ENCODE results near the gene FKBP7. TPM values are rescaled to one million over a fixed set of nuclear protein-coding genes. Genes with fewer than 3 reads are reported as not detected.

The FKBP7 gene
- total RNA-seq, 4 donors from 2014 or later: 13.3 to 15.0 (median 14.7) TPM

GRCh38 chr2:178523596-178524134 is 45.3 kb upstream of the FKBP7 start:
- peaks cover 0 to 13% (median 10%) of the 10 kb centered on the region in 4 donors for H3K4me1 ChIP-seq
- H3K9me3 ChIP-seq: no peaks in the 10 kb centered on the region
- DNase-seq (ENCODE audit: extremely low spot score): peak; percentile 55
- peak overlapping the region; percentile 55 to 73 (median 70) for H3K4me3 ChIP-seq
- WGBS: 27% methylated on average over 8 of the region's 8 CpGs
- intact Hi-C loops (cut with DNase I): loop anchor here (10.0 kb wide), 1 partner anchor 79 kb away; no protein-coding TSS in a partner anchor
- H3K27me3 ChIP-seq: no peaks in the 10 kb centered on the region
- TF ChIP-seq EP300 (IDR thresholded peaks at IDR 0.05) (no peak), POLR2A (IDR thresholded peaks at IDR 0.05; ENCODE audit: low read depth) (no peak), POLR2AphosphoS5 (IDR thresholded peaks at IDR 0.05) (no peak)
- TF ChIP-seq, protein P1, sequence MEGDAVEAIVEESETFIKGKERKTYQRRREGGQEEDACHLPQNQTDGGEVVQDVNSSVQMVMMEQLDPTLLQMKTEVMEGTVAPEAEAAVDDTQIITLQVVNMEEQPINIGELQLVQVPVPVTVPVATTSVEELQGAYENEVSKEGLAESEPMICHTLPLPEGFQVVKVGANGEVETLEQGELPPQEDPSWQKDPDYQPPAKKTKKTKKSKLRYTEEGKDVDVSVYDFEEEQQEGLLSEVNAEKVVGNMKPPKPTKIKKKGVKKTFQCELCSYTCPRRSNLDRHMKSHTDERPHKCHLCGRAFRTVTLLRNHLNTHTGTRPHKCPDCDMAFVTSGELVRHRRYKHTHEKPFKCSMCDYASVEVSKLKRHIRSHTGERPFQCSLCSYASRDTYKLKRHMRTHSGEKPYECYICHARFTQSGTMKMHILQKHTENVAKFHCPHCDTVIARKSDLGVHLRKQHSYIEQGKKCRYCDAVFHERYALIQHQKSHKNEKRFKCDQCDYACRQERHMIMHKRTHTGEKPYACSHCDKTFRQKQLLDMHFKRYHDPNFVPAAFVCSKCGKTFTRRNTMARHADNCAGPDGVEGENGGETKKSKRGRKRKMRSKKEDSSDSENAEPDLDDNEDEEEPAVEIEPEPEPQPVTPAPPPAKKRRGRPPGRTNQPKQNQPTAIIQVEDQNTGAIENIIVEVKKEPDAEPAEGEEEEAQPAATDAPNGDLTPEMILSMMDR (IDR thresholded peaks at IDR 0.05): no peak
- peak overlapping the region; percentile 75 to 83 (median 78) for H3K27ac ChIP-seq (replicated peaks in 1 of 4)
- H3K36me3 ChIP-seq: peaks cover 3 to 38% (median 8%) of the 10 kb centered on the region in 4 donors

- DNase-seq (ENCODE audit: extremely low spot score): peak; percentile 94
- TF ChIP-seq, protein P1 (IDR thresholded peaks at IDR 0.05): peak; percentile 62 to 79 (median 77)
- TF ChIP-seq EP300 (IDR thresholded peaks at IDR 0.05) (no peak), POLR2AphosphoS5 (IDR thresholded peaks at IDR 0.05) (peak; percentile 85 to 91)
- Histone ChIP-seq H3K36me3 (peaks cover 7 to 38% (median 12%) of the 10 kb centered on the region in 4 donors), H3K4me1 (peaks cover 0 to 13% (median 10%) of the 10 kb centered on the region in 4 donors), H3K27me3 (no peaks in the 10 kb centered on the region), H3K9me3 (no peaks in the 10 kb centered on the region), H3K4me3 (peak overlapping the region; percentile 55 to 73 (median 70)), H3K27ac (replicated peaks in 1 of 4) (peak overlapping the region; percentile 75 to 83 (median 78))
- 20% methylated on average over 25 of the region's 25 CpGs for WGBS
- intact Hi-C loops (cut with DNase I): loop anchor here (10.0 kb wide), 1 partner anchor 78 kb away; no protein-coding TSS in a partner anchor
These were observed 44.7 kb upstream of the FKBP7 start for GRCh38 chr2:178522950-178523595.

DNA sequence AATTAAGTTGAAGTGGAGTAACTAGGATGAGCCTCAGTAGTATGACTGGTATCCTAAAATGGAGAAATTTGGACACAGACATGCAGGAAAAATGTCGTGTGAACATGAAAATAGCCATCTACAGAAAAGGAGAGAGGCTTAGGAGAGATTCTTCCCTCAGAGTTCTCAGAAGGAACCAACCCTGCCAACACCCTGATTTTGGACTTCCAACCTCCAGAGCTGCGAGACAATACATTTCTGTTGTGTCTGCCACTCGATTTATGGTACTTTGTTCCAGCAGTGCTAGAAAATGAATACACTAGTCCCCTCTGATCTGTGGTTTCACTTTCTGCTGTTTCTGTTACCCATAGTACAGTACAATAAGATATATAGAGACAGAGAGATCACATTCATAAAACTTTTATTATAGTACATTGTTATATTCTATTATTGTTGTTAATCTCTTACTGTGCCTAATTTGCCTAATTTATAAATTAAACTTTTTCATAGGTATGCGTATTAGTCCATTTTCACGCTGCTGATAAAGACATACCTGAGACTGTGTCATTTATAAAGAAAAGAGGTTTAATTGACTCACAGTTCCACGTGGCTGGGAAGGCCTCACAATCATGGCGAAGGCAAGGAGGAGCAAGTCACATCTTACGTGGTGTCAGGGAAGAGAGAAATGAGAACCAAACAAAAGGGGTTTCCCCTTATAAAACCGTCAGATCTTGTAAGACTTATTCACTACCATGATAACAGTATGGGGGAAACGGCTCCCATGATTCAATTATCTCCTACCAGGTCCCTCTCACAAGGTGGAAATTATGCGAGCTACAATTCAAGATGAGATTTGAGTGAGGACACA is 43.1 kb upstream of the FKBP7 start:
- Histone ChIP-seq H3K4me3 (no peak overlapping the region), H3K36me3 (peaks cover 12 to 31% (median 21%) of the 10 kb centered on the region in 4 donors), H3K9me3 (no peaks in the 10 kb centered on the region), H3K4me1 (peaks cover 0 to 13% (median 10%) of the 10 kb centered on the region in 4 donors), H3K27me3 (no peaks in the 10 kb centered on the region), H3K27ac (replicated peaks in 1 of 4) (no peak overlapping the region)
- intact Hi-C loops (cut with DNase I): loop anchor here (10.0 kb wide), 1 partner anchor 77 kb away; no protein-coding TSS in a partner anchor
- 89% methylated on average over 11 of the region's 11 CpGs for WGBS
- DNase-seq (ENCODE audit: extremely low spot score): no peak
- TF ChIP-seq EP300 (IDR thresholded peaks at IDR 0.05) (no peak), POLR2A (IDR thresholded peaks at IDR 0.05; ENCODE audit: low read depth) (no peak), POLR2AphosphoS5 (IDR thresholded peaks at IDR 0.05) (no peak)
- TF ChIP-seq, protein P1 (IDR thresholded peaks at IDR 0.05): no peak

- WGBS: 78% methylated on average over 1 of the region's 1 CpG
- Histone ChIP-seq H3K27ac (replicated peaks in 1 of 4) (no peak overlapping the region), H3K27me3 (no peaks in the 10 kb centered on the region), H3K4me1 (no peaks in the 10 kb centered on the region), H3K36me3 (peaks cover 12 to 54% (median 17%) of the 10 kb centered on the region in 4 donors), H3K4me3 (no peak overlapping the region), H3K9me3 (no peaks in the 10 kb centered on the region)
- DNase-seq (ENCODE audit: extremely low spot score): no peak
- TF ChIP-seq POLR2A (IDR thresholded peaks at IDR 0.05; ENCODE audit: low read depth) (no peak), EP300 (IDR thresholded peaks at IDR 0.05) (no peak), POLR2AphosphoS5 (IDR thresholded peaks at IDR 0.05) (no peak)
- TF ChIP-seq, protein P1 (IDR thresholded peaks at IDR 0.05): no peak
- intact Hi-C loops (cut with DNase I): no loop called here
These were observed 39.1 kb upstream of the FKBP7 start for GRCh38 chr2:178517496-178517895.
